Tibial nerve (tissue), 3 donors: Measurements from ENCODE around the gene LOXHD1.

Experiments used
- POLR2A ChIP-seq, 2 donors: fragments of 450-650 bp; IDR thresholded peaks; one replicate each; pipeline ENCODE4 v1.6.1; 2017; ENCODE audit warnings: antibody characterized with exemption in 2 of 2, mild to moderate bottlenecking in 2 of 2, moderate library complexity in 2 of 2
- TF ChIP-seq, protein P1 (sequence below), 5 experiments: fragments of 200-600 bp in 3 of 5; fragments of 450-650 bp in 2 of 5; sonication (generic) in 3 of 5; IDR thresholded peaks; one replicate each; pipeline ENCODE4 v1.5.1; 2016 to 2019; ENCODE audit warnings: antibody characterized with exemption in 5 of 5, mild to moderate bottlenecking in 3 of 5, moderate library complexity in 2 of 5

DNA sequence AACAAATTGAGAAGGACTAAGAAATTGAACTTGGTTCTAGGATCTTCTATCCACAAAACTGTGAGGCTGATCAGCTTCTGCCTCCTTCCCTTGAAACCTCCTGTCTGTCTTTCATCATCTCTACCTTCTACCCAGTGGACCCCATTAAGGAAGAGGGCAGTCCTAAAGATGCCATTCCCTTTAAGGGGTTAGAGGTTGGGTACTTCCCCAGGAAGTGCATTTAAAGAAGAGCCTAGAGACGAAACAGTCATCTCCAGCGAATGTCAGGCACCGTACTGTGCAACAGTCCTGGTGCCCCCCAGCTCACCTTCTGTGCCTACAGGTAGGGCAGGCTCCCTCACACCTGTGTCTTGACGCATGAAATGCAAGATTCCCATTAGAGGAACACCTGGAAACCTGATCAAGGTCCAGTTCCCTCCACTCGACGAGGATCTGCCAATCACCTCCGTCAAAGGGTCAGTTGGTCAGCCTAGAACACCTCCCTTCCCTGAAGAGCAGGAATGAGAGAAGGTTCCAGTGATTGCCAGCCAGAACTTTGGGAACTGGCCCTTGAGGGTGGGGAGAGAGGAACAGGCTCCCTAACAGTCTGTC lies 20.9 kb downstream of the LOXHD1 start:
- TF ChIP-seq, protein P1, sequence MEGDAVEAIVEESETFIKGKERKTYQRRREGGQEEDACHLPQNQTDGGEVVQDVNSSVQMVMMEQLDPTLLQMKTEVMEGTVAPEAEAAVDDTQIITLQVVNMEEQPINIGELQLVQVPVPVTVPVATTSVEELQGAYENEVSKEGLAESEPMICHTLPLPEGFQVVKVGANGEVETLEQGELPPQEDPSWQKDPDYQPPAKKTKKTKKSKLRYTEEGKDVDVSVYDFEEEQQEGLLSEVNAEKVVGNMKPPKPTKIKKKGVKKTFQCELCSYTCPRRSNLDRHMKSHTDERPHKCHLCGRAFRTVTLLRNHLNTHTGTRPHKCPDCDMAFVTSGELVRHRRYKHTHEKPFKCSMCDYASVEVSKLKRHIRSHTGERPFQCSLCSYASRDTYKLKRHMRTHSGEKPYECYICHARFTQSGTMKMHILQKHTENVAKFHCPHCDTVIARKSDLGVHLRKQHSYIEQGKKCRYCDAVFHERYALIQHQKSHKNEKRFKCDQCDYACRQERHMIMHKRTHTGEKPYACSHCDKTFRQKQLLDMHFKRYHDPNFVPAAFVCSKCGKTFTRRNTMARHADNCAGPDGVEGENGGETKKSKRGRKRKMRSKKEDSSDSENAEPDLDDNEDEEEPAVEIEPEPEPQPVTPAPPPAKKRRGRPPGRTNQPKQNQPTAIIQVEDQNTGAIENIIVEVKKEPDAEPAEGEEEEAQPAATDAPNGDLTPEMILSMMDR (IDR thresholded peaks at IDR 0.05) = no peak
- no peak for TF ChIP-seq POLR2A (IDR thresholded peaks at IDR 0.05)
